Measurements from ENCODE around the gene PRPH. TPM values are rescaled to one million over a fixed set of nuclear protein-coding genes. Genes with fewer than 3 reads are reported as not detected.
"Not testable (repeated sequence)": the region's sequence is repeated elsewhere in the genome, so short reads cannot be mapped to it uniquely, and the experiment has no call there.

The PRPH gene
- total and polyA plus RNA-seq, 8 donors = 0.45 to 14.5 (median 9.0) TPM; not detected in 3

- Histone ChIP-seq H3K27ac (no peak overlapping the region), H3K4me1 (no peaks in the 10 kb centered on the region), H3K36me3 (no peaks in the 10 kb centered on the region), H3K9me3 (no peaks in the 10 kb centered on the region), H3K27me3 (peaks cover 0 to 13% (median 0%) of the 10 kb centered on the region in 3 donors), H3K4me3 (no peak overlapping the region)
- intact Hi-C loops (cut with DNase I; ENCODE audit: low total_unique reads) = no loop called here
- WGBS, 5 donors = 83 to 92% (median 87%) methylated on average over 1 of the region's 1 CpG
- no peak for DNase-seq
- TF ChIP-seq POLR2A (IDR thresholded peaks at IDR 0.05) (no peak), CTCF (IDR thresholded peaks at IDR 0.05) (no peak), EP300 (IDR thresholded peaks at IDR 0.05) (no peak), POLR2AphosphoS5 (IDR thresholded peaks at IDR 0.05) (no peak)
These were observed 19.9 kb downstream of the PRPH start for GRCh38 chr12:49314811-49315210.

- H3K4me3 ChIP-seq; H3K4me1 ChIP-seq; H3K27ac ChIP-seq; intact Hi-C loops (cut with DNase I; ENCODE audit: low total_unique reads); H3K9me3 ChIP-seq; H3K36me3 ChIP-seq; DNase-seq; H3K27me3 ChIP-seq: not testable (repeated sequence)
- WGBS, 5 donors = 93 to 97% (median 96%) methylated on average over 10 of the region's 10 CpGs
These were observed 22.2 kb downstream of the PRPH start for GRCh38 chr12:49317118-49317517.

GRCh38 chr12:49320411-49321103 is 25.6 kb downstream of the PRPH start:
- H3K27me3 ChIP-seq; H3K36me3 ChIP-seq; H3K4me3 ChIP-seq; H3K27ac ChIP-seq; H3K9me3 ChIP-seq; intact Hi-C loops (cut with DNase I; ENCODE audit: low total_unique reads); DNase-seq: not testable (repeated sequence)
- WGBS, 5 donors = 89 to 93% (median 93%) methylated on average over 9 of the region's 9 CpGs
- H3K4me1 ChIP-seq = peaks cover 12 to 21% (median 15%) of the 10 kb centered on the region in 4 donors

GRCh38 chr12:49322367-49322707 is 27.4 kb downstream of the PRPH start:
- intact Hi-C loops (cut with DNase I; ENCODE audit: low total_unique reads) = no loop called here
- WGBS, 5 donors = 33 to 52% (median 43%) methylated on average over 12 of the region's 12 CpGs
- H3K27ac ChIP-seq = peak overlapping the region; percentile 63 to 80 (median 70)

More at GRCh38 chr12:49322367-49322707, 27.4 kb downstream of the PRPH start:
- Histone ChIP-seq H3K9me3 (no peaks in the 10 kb centered on the region), H3K27me3 (no peaks in the 10 kb centered on the region), H3K4me3 (peak overlapping the region; percentile 50 to 77 (median 69)), H3K36me3 (peaks cover 0 to 8% (median 0%) of the 10 kb centered on the region in 4 donors), H3K4me1 (peaks cover 12 to 21% (median 15%) of the 10 kb centered on the region in 4 donors)
- TF ChIP-seq EP300 (IDR thresholded peaks at IDR 0.05) (no peak), CTCF (IDR thresholded peaks at IDR 0.05) (no peak), POLR2AphosphoS5 (IDR thresholded peaks at IDR 0.05) (no peak), POLR2A (IDR thresholded peaks at IDR 0.05) (no peak)
- DNase-seq = no peak
